NT2/D1 (cell line): ENCODE data around the gene ARPP21.

Experiments used
- SUZ12 ChIP-seq: IDR thresholded peaks from 2 replicates; pipeline ENCODE4 v1.6.1; 2011; ENCODE audit not compliant: insufficient read length, insufficient read depth; ENCODE audit errors: extremely low read depth
- YY1 ChIP-seq: IDR thresholded peaks from 2 replicates; pipeline ENCODE4 v1.6.1; 2011; ENCODE audit not compliant: insufficient read length, insufficient read depth
- ZNF274 ChIP-seq: IDR thresholded peaks from 2 replicates; pipeline ENCODE4 v1.6.1; 2011; ENCODE audit warnings: mild to moderate bottlenecking, low read depth, low read length

GRCh38 chr3:35793667-35794066 lies 154.3 kb downstream of the ARPP21 start:
- TF ChIP-seq SUZ12 (no peak), ZNF274 (no peak), YY1 (no peak)
